OCI-LY3 (cell line): Measurements from ENCODE around the gene SARS2.

ENCODE experiments used
- EZH2phosphoT487 ChIP-seq: fragments of 200-600 bp; shearing (Covaris generic); IDR thresholded peaks from 2 replicates; pipeline ENCODE4 v1.6.1; 2018; ENCODE audit warnings: antibody characterized with exemption, mixed run types, low read depth
- TF ChIP-seq, protein P1 (sequence below): fragments of 200-600, 300-600 bp; sonication (generic); IDR thresholded peaks from 2 replicates; pipeline ENCODE4 v1.5.1; 2014; ENCODE audit warnings: antibody characterized with exemption, low read length, low read depth

DNA sequence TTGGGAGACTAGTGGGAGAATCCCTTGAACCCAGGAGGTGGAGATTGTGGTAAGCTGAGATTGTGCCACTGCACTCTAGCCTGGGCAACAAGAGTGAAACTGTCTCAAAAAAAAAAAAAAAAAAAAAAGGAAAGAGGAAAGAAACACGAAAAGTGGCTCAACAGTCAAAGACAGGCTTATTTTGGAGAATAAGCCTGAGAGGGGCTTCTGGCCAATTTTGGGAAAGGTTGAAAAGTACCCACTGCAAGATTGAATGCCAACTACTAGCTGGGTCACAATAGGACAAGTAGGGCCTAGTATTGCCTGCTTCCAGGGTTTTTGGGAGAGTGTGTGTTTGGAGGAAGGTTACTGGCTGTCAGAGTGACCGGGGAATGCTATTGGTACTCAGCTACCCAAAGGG, 27.7 kb upstream of the SARS2 start:
- TF ChIP-seq, protein P1, sequence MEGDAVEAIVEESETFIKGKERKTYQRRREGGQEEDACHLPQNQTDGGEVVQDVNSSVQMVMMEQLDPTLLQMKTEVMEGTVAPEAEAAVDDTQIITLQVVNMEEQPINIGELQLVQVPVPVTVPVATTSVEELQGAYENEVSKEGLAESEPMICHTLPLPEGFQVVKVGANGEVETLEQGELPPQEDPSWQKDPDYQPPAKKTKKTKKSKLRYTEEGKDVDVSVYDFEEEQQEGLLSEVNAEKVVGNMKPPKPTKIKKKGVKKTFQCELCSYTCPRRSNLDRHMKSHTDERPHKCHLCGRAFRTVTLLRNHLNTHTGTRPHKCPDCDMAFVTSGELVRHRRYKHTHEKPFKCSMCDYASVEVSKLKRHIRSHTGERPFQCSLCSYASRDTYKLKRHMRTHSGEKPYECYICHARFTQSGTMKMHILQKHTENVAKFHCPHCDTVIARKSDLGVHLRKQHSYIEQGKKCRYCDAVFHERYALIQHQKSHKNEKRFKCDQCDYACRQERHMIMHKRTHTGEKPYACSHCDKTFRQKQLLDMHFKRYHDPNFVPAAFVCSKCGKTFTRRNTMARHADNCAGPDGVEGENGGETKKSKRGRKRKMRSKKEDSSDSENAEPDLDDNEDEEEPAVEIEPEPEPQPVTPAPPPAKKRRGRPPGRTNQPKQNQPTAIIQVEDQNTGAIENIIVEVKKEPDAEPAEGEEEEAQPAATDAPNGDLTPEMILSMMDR, result no peak
- no peak for TF ChIP-seq EZH2phosphoT487
